HepG2 (cell line): ENCODE measurements around the gene PTPRH. TPM values are rescaled to one million over a fixed set of nuclear protein-coding genes. Genes with fewer than 3 reads are reported as not detected.

Source experiments
- IKZF4 ChIP-seq: sonication (generic); formaldehyde crosslinking; IDR thresholded peaks from 2 replicates; pipeline ENCODE4 v1.5.1; 2020; ENCODE audit warnings: borderline replicate concordance, mild to moderate bottlenecking, low read depth, missing genetic modification reagents; ENCODE audit errors: not compliant biosample characterization
- MAZ ChIP-seq, 2 experiments: sonication (generic) in 1 of 2; formaldehyde crosslinking in 1 of 2; IDR thresholded peaks; 2 replicates each; pipeline versions ENCODE4 v1.5.0 to v1.6.1; 2012 to 2020; ENCODE audit warnings: low read depth in 2 of 2, mild to moderate bottlenecking in 2 of 2, borderline replicate concordance in 1 of 2, improper control_type of control experiment in 1 of 2, low read length in 1 of 2, missing genetic modification reagents in 1 of 2, moderate library complexity in 1 of 2
- MIER2 ChIP-seq: IDR thresholded peaks from 2 replicates; pipeline ENCODE4 v1.6.1; 2016; ENCODE audit warnings: missing biosample characterization, missing genetic modification reagents
- PHB2 ChIP-seq: fragments of 450-650 bp; IDR thresholded peaks from 2 replicates; pipeline ENCODE4 v1.6.1; 2018; ENCODE audit not compliant: partially characterized antibody
- SALL1 ChIP-seq: sonication (generic); formaldehyde crosslinking; IDR thresholded peaks from 2 replicates; pipeline ENCODE4 v1.8.0; 2022; ENCODE audit warnings: mild to moderate bottlenecking, missing genetic modification reagents
- ZBTB7A ChIP-seq: sonication (generic); formaldehyde crosslinking; IDR thresholded peaks from 2 replicates; pipeline ENCODE4 v1.8.0; 2022; ENCODE audit warnings: mild to moderate bottlenecking, missing genetic modification reagents
- ZFAT ChIP-seq: sonication (generic); formaldehyde crosslinking; conservative IDR thresholded peaks from 2 replicates; pipeline ENCODE4 v1.8.1; 2023; ENCODE audit warnings: missing genetic modification reagents, inconsistent platforms
- ZNF124 ChIP-seq: sonication (generic); formaldehyde crosslinking; IDR thresholded peaks from 2 replicates; pipeline ENCODE4 v1.4.0; 2020; ENCODE audit warnings: missing genetic modification reagents
- ZNF17 ChIP-seq: sonication (generic); formaldehyde crosslinking; IDR thresholded peaks from 2 replicates; pipeline ENCODE4 v1.5.0; 2020; ENCODE audit warnings: mild to moderate bottlenecking, missing genetic modification reagents
- ZNF260 ChIP-seq: sonication (generic); formaldehyde crosslinking; IDR thresholded peaks from 2 replicates; pipeline ENCODE4 v1.4.0; 2020; ENCODE audit warnings: missing genetic modification reagents, low read depth, mild to moderate bottlenecking, borderline replicate concordance
- ZNF292 ChIP-seq: sonication (generic); formaldehyde crosslinking; IDR thresholded peaks from 2 replicates; pipeline ENCODE4 v1.8.1; 2022; ENCODE audit warnings: mild to moderate bottlenecking, low read depth, missing genetic modification reagents, borderline replicate concordance
- ZNF326 ChIP-seq: sonication (generic); formaldehyde crosslinking; IDR thresholded peaks from 2 replicates; pipeline ENCODE4 v1.4.0; 2020; ENCODE audit warnings: missing genetic modification reagents, borderline replicate concordance
- ZNF703 ChIP-seq: sonication (generic); formaldehyde crosslinking; IDR thresholded peaks from 2 replicates; pipeline ENCODE4 v1.5.1; 2020; ENCODE audit warnings: missing genetic modification reagents, mild to moderate bottlenecking, moderate library complexity, borderline replicate concordance
- ZNF737 ChIP-seq: sonication (generic); formaldehyde crosslinking; IDR thresholded peaks from 2 replicates; pipeline ENCODE4 v1.5.0; 2020; ENCODE audit warnings: missing genetic modification reagents, mild to moderate bottlenecking, borderline replicate concordance
- polyA plus RNA-seq, 8 experiments: library from polyadenylated mRNA; depleted of rRNA in 3 of 8; stranded (reverse) in 7 of 8; unstranded in 1 of 8; fragments of >200 nt; fragmentation: Illumina TruSeq in 4 of 8; extraction: Trizol in 4 of 8; gene quantifications; 2 replicates each; pipeline versions ENCODE4 v1.2.1 to v1.2.3, GENCODE V29; 2011 to 2016; ENCODE audit warnings: low read depth in 4 of 8, missing spikeins in 1 of 8, mixed read lengths in 1 of 8; ENCODE audit not compliant: insufficient read depth in 1 of 8
- total RNA-seq, 5 experiments: library from RNA; depleted of rRNA; stranded (reverse); fragments of >200 nt; fragmentation: Illumina TruSeq; extraction: Trizol; gene quantifications; 2 replicates each; pipeline ENCODE4 v1.2.3, GENCODE V29; 2016; ENCODE audit warnings: low read depth in 1 of 5
- TF ChIP-seq, protein P1 (sequence below): sonication (generic); formaldehyde crosslinking; IDR thresholded peaks from 2 replicates; pipeline ENCODE4 v1.8.0; 2022; ENCODE audit warnings: mild to moderate bottlenecking, missing genetic modification reagents; ENCODE audit not compliant: insufficient replicate concordance
- TF ChIP-seq, protein P2 (sequence below): sonication (generic); formaldehyde crosslinking; IDR thresholded peaks from 2 replicates; pipeline ENCODE4 v1.8.1; 2023; ENCODE audit warnings: mild to moderate bottlenecking, inconsistent platforms, moderate library complexity, missing genetic modification reagents, borderline replicate concordance
- TF ChIP-seq, protein P3 (sequence below): sonication (generic); formaldehyde crosslinking; IDR thresholded peaks from 2 replicates; pipeline ENCODE4 v1.4.0; 2020; ENCODE audit warnings: missing genetic modification reagents
- TF ChIP-seq, protein P4 (sequence below): sonication (generic); formaldehyde crosslinking; conservative IDR thresholded peaks from 2 replicates; pipeline ENCODE4 v1.8.0; 2022; ENCODE audit warnings: mild to moderate bottlenecking, moderate library complexity, missing genetic modification reagents
- TF ChIP-seq, protein P5 (sequence below): sonication (generic); formaldehyde crosslinking; IDR thresholded peaks from 2 replicates; pipeline ENCODE4 v1.5.0; 2020; ENCODE audit warnings: mild to moderate bottlenecking, missing genetic modification reagents

The PTPRH gene
- total and polyA plus RNA-seq, 2 of the 13 experiments (the other 11 are each of a cell fraction or from before 2014, with no cell fraction given), result 14.7 to 125 TPM

DNA sequence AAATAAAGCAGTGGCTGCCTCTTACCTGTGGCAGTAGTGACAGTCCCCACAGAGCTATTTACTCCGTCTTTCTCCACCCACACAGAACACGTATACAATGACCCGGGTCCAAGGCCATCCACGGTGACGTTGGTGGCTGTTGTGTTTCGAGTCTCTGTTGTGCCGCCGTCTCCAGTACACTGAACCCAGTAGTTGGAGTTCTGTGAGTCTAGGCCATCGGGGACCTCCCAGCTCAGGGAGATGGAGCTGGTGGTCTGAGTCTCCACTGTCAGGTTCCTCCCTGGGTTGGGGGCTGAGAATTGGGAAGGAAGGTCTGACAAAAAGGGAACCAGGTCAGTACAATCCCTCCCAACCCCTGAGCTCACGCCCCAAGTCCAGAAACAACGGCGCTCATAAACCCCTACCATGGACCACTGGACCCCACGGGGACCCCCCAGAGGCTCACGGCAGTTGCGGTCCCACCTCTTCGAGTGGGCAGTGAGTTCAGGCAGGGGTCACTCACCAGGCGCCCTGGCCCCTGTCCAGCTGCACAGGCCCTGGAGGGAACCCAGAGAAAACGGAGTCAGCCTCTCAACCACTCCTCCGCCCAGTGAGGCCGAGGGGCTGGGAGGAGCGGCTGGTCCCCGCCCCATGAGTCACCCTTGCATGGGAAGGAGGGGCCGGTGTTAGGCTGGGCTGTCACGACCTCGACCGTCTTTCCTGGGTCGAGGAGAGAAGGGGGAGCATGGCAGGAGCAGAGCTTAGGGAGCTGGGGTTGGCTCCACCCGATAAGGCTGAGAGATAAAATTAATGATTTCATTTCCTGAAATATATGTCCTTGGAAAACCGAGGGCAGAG is 2.4 kb downstream of the PTPRH start (continued):
- TF ChIP-seq, protein P1, sequence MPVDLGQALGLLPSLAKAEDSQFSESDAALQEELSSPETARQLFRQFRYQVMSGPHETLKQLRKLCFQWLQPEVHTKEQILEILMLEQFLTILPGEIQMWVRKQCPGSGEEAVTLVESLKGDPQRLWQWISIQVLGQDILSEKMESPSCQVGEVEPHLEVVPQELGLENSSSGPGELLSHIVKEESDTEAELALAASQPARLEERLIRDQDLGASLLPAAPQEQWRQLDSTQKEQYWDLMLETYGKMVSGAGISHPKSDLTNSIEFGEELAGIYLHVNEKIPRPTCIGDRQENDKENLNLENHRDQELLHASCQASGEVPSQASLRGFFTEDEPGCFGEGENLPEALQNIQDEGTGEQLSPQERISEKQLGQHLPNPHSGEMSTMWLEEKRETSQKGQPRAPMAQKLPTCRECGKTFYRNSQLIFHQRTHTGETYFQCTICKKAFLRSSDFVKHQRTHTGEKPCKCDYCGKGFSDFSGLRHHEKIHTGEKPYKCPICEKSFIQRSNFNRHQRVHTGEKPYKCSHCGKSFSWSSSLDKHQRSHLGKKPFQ (CRISPR knock-in tag), result no peak
- TF ChIP-seq ZFAT (CRISPR knock-in tag) (no peak), ZNF737 (CRISPR knock-in tag) (0 out of 2 replicates have a peak, but pooled peaks have one; percentile 74), PHB2 (no peak), ZNF326 (CRISPR knock-in tag) (no peak), MIER2 (CRISPR knock-in tag) (no peak; the same call in none of the 2 replicates), ZBTB7A (peak; percentile 93), IKZF4 (CRISPR knock-in tag) (peak; percentile 59), ZNF703 (CRISPR knock-in tag) (no peak), ZNF260 (CRISPR knock-in tag) (no peak), ZNF292 (CRISPR knock-in tag) (no peak), MAZ (IDR thresholded peaks at IDR 0.05; ENCODE audit: borderline replicate concordance, low read depth, low read length) (peak; percentile 73), MAZ (CRISPR knock-in tag; IDR thresholded peaks at IDR 0.05; ENCODE audit: low read depth) (peak; percentile 87), ZNF124 (CRISPR knock-in tag) (no peak), SALL1 (CRISPR knock-in tag) (no peak; the same call in none of the 2 replicates), ZNF17 (CRISPR knock-in tag) (no peak)
- TF ChIP-seq, protein P2, sequence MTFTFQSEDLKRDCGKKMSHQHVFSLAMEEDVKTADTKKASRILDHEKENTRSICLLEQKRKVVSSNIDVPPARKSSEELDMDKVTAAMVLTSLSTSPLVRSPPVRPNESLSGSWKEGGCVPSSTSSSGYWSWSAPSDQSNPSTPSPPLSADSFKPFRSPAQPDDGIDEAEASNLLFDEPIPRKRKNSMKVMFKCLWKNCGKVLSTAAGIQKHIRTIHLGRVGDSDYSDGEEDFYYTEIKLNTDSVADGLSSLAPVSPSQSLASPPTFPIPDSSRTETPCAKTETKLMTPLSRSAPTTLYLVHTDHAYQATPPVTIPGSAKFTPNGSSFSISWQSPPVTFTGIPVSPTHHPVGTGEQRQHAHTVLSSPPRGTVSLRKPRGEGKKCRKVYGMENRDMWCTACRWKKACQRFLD (CRISPR knock-in tag), result no peak
- TF ChIP-seq, protein P3, sequence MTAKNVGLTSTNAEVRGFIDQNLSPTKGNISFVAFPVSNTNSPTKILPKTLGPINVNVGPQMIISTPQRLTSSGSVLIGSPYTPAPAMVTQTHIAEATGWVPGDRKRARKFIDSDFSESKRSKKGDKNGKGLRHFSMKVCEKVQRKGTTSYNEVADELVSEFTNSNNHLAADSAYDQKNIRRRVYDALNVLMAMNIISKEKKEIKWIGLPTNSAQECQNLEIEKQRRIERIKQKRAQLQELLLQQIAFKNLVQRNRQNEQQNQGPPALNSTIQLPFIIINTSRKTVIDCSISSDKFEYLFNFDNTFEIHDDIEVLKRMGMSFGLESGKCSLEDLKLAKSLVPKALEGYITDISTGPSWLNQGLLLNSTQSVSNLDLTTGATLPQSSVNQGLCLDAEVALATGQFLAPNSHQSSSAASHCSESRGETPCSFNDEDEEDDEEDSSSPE, result peak; percentile 21
- TF ChIP-seq, protein P4, sequence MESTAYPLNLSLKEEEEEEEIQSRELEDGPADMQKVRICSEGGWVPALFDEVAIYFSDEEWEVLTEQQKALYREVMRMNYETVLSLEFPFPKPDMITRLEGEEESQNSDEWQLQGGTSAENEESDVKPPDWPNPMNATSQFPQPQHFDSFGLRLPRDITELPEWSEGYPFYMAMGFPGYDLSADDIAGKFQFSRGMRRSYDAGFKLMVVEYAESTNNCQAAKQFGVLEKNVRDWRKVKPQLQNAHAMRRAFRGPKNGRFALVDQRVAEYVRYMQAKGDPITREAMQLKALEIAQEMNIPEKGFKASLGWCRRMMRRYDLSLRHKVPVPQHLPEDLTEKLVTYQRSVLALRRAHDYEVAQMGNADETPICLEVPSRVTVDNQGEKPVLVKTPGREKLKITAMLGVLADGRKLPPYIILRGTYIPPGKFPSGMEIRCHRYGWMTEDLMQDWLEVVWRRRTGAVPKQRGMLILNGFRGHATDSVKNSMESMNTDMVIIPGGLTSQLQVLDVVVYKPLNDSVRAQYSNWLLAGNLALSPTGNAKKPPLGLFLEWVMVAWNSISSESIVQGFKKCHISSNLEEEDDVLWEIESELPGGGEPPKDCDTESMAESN (CRISPR knock-in tag), result no peak
- TF ChIP-seq, protein P5, sequence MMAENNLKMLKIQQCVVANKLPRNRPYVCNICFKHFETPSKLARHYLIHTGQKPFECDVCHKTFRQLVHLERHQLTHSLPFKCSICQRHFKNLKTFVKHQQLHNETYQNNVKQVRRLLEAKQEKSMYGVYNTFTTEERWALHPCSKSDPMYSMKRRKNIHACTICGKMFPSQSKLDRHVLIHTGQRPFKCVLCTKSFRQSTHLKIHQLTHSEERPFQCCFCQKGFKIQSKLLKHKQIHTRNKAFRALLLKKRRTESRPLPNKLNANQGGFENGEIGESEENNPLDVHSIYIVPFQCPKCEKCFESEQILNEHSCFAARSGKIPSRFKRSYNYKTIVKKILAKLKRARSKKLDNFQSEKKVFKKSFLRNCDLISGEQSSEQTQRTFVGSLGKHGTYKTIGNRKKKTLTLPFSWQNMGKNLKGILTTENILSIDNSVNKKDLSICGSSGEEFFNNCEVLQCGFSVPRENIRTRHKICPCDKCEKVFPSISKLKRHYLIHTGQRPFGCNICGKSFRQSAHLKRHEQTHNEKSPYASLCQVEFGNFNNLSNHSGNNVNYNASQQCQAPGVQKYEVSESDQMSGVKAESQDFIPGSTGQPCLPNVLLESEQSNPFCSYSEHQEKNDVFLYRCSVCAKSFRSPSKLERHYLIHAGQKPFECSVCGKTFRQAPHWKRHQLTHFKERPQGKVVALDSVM (CRISPR knock-in tag), result peak; percentile 86
